DMS 273 (cell line): Measurements from ENCODE around the gene FMN2.
"Not testable (repeated sequence)": the region's sequence is repeated elsewhere in the genome, so short reads cannot be mapped to it uniquely, and the experiment has no call there.

Experiments used
- DNase-seq: peaks from one replicate; lab custom pipeline; 2025; ENCODE audit not compliant: unreplicated experiment; lab: John Stamatoyannopoulos, UW

FMN2 gene

GRCh38 chr1:240304466-240304865 lies 212.8 kb downstream of the FMN2 start:
- DNase-seq = no peak

DNA sequence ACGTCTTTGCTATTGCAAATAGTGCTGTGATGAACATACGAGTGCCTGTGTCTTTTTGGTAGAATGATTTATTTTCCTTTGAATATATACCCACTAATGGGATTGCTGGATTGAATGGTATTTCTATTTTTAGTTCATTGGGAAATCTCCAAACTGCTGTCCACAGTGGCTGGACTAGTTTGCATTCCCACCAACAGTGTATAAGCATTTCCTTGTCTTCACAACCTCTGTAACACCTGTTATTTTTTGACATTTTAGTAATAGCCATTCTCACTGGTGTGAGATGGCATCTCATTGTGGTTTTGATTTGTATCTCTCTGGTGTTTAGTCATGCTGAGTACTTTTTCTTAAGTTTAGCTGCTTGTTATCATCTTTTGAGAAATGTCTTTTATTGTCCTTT lies 215.0 kb downstream of the FMN2 start:
- no peak for DNase-seq

DNA sequence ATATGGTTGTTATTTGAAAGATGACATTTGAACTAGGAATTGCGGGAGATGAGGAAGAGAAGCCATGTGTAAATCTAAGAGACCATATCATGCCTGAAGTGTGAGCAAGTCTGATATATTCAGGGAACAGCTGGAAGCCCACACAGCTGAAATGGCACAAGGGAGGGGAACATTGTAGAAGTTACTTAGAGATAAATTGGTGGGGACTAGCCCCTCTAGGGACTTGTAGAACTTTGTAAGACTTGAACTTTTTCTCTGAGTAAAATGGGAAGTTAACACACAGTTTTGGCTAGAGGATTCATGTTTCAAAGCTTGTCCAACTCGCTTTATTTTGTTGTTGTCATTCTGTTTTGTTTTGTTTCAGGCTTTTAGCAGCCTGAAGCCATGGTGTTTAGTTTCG lies 216.4 kb downstream of the FMN2 start:
- DNase-seq = no peak

DNA sequence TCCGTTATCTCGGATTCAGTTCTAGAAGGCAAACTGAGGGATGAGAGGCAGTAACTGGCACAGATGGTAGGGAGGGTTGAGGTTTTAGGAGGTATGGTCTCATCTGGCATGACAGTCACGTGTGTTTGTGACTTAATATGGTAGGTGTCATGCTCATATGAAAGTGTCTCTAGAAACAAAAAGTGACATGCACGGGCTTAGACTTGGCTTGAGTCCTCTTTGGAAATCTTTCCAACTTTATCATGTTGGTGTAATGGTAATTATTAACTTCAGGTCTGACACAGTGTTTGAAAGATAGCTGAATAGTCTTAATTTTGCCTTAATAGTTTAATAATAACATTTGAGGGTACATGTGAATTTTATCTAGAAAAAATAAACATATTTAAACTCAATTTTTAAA lies 218.1 kb downstream of the FMN2 start:
- no peak for DNase-seq

- no peak for DNase-seq
These were observed 218.7 kb downstream of the FMN2 start for GRCh38 chr1:240310226-240310925.

DNA sequence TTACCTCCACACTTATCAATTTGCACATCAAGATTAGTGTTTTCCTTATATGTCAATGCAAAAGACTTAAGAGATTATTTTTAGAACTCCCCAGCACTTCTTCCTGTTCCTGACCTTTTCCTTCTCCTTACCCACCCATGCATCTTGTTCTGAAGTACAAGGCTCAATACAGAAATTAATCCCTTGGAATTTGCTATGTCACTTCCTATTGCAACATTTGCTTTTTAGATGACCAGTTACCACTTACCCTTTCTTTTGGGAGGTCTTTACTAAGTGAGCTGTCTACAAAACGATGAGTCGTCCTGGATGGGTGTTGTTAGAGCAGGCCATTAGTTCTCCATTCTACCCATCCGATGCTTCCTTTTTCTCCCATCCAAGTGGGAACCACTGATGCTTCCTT lies 221.2 kb downstream of the FMN2 start:
- no peak for DNase-seq

DNA sequence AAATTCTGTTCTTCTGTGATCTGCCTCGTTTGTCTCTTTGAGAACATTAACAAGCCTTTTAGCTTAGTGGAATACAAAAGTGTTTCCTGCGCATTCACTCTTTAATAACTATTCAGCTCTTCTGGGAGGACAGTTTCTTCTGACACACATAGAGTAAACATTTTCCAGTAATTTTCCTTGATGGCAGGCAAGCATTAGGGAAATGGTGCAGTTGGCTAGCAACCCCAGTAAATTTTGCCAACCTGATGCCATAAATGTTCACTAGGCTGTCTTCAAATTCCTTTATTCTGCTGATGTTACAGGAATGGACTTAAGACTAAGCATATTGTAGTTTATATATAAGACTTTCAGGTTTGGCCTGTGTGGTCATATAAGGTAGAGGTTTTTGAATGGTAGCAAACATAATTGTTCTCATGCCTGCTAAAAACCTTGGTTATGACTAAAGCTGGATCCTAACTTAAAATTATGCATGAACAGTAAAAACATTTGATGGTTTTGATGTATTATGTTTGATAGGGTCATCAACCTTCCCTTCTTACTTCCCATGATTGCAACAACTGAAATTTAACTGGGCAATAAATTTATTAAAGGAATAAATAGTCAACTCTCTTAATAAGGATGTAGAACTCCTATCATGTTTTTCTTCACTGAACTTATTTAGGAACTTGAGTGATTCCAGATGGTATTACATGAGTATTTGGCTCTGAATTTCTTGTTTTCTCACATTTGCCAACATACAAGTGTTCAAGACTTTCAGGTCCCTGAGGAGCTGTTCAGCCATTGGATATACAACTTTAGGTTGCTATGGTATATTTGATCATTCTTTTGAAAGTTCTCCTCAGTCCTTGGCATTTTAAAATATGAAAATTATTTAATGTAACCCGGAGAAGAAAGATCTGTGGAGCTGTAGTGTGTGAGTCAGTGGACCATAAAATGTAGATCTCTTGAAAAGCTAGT lies 223.4 kb downstream of the FMN2 start:
- no peak for DNase-seq

DNA sequence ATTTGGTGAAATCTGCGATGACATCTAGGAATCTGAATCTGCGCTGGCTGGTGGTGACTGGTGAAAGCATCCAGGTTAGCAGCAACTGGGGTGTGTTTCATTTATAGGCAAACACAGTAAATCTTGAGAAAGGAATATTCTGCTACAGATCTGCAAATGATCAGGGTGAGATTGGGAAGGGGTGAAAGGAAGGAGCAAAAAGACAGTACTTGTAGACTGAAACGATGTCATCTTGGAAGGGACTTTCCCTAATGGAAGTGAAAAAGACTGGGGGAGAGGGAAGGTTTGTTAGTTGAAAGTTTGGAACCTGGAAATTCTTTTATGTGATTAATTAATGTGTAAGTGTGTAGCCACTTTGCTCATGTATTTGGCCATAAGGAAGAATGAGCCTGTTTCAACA lies 228.3 kb downstream of the FMN2 start:
- no peak for DNase-seq

DNA sequence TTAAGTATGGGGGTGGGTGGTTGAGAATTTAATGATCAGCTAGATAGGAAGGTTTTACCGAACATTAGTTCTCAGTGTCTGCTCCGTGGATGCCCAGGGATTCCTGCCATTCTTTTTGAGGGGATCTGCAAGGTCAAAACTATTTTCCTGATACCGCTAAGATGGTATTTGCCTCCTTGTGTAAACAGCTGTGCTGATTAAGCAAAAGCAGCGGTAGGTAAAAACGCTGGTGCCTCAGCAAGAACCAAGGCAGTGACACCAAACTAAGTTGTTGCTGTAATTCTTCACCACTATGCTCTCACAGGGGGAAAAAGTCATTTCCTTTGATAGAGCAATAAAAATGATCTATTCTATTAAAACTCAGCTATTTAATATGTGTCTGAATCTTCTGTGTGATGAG lies 229.0 kb downstream of the FMN2 start:
- no peak for DNase-seq

GRCh38 chr1:240322943-240323342 lies 231.3 kb downstream of the FMN2 start:
- DNase-seq = no peak

- not testable (repeated sequence) for DNase-seq
These were observed 236.7 kb downstream of the FMN2 start for GRCh38 chr1:240328382-240328781.

DNA sequence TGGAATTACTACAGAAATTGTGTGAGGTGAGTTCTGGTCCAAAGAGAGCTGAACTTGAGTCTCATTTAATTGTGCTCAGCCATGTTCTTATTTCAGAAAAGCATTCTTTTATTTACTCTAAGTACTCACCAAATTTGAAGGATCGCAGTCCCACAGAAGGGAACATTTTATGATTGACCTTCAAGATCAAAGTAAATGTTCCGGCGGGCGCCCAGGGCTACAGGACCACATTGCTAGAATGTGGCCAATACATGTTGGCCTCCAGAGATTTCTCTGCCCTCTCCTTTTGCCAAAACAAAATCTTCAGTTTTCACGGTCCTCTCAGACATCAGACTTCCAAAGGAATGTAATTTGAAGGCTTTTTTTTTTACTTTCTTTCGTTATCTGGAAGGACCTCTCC lies 237.8 kb downstream of the FMN2 start:
- no peak for DNase-seq

DNA sequence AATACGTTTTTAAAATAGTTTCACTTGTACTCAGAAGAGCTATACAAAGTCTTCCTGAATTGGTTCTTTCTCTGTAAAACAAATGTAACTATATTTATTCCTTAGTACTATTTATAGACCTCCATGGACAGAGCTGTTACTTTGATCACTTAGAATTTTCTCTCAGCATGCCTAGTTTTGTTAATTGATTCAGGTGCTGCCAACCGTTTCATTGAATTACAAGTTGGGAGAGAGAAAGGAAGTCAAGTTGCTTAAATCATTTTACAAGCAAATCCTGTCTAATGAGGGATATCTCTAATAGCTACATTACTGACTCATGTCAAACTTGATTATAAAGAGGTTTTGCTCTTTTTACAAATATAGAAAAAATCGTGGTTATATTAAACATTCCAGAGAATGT lies 241.0 kb downstream of the FMN2 start:
- DNase-seq = no peak

DNA sequence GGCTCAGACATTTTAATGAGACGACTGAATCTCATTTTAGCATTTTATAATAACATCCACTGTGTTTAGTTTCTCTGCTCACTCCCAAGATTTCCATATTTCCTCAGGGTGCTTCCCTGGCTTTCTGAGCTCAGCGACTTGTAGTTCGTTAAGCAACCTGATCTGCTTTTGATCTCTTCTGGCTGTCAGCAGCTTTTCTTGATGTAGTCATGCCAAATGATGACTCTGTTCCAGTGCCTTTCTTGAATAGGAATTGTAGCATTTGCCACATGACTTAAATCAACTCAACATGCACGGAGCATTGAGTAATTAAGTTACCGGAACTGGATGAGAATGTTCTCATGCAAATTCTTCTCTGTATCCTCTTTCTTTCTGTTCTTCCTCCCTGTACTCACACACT lies 246.1 kb downstream of the FMN2 start:
- no peak for DNase-seq

DNA sequence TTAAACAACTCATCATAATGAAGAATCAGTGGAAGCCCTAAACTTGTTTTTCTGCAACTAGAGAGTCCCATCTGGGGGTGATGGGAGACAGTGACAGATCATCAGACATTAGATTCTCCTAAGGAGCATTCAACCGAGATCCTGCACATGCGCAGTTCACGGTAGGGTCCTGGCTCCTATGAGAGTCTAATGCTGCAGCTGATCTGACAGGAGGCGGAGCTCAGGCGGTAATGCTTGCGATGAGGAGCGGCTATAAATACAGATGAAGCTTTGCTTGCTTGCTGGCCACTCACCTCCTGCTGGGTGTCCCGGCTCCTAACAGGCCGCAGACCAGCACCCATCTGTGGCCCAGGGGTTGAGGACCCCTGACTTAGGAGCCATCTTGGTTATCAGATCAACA lies 247.2 kb downstream of the FMN2 start:
- DNase-seq = no peak

- no peak for DNase-seq
These were observed 249.9 kb downstream of the FMN2 start for GRCh38 chr1:240341365-240342250.

GRCh38 chr1:240342251-240342625 lies 250.6 kb downstream of the FMN2 start:
- DNase-seq = no peak

DNA sequence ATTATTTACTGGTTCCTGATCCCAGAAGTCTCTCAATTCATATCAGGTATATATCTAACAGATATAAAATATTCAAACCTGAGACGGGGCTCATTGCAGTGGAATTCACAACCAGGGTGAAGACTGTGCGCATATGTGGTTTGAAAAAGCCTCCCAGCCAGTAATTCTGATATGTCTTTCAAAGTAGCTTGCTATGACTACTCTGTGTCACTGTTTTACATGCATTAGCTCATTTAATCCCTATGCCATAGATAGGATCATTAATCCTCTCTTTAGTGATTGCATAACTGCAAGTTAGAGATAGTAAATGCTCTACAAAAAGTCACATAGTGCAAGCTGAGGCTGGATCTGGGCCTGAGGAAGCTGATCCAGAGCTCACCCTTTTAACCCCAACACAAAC lies 251.4 kb downstream of the FMN2 start:
- no peak for DNase-seq

DNA sequence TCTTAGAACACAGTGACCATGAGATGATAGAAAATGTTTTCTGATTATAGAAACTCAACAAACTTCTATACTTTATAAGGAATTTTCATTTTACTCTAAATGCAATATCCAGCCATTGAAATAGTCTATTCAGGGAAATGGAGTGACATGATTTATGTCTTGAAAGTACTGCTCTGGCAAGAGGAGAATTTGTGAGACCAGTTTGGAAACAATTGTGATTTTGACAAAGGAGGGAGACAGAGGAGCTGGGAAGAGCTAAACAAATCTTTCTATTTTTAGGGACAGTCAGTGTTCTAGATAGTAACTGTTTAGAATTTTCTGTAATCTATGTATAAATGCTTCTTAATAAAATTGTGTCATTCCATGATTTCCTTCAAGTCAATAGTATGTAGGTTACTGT lies 252.3 kb downstream of the FMN2 start:
- DNase-seq = no peak

- DNase-seq = no peak
These were observed 253.2 kb downstream of the FMN2 start for GRCh38 chr1:240344918-240345317.

DNA sequence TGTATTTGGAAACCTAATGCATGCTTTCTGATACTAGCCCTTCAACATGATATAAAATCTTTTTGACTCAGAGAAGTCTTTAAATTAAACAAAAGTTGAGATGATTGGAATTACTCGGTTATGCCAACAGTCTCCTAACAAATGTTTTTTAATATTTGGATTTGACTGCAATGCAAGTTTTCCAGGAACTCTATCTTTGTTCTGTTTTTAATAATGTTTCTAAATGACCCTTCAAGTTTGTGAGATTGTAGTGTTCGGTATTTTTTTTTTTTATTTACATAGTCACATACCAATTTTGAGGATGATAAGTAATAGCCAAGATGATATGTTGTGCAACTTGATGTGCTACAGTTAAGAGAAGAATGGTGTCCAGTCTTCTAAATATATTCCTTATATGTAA lies 258.0 kb downstream of the FMN2 start:
- DNase-seq = no peak
